Stomach smooth muscle (tissue), 2 donors: ENCODE data around the gene HSPB8.

ENCODE experiments used
- H3K27ac ChIP-seq: one replicate; pipeline ENCODE4 v1.7.0; 2013; ENCODE audit warnings: mild to moderate bottlenecking, low read length, inconsistent platforms
- H3K27me3 ChIP-seq, 2 donors: one replicate each; pipeline ENCODE4 v1.7.0; 2013; ENCODE audit warnings: low read length in 2 of 2; ENCODE audit not compliant: insufficient read depth in 2 of 2, control insufficient read depth in 1 of 2
- H3K36me3 ChIP-seq, 2 donors: one replicate each; pipeline ENCODE4 v1.7.0; 2013; ENCODE audit warnings: low read length in 2 of 2; ENCODE audit not compliant: control insufficient read depth in 2 of 2, insufficient read depth in 2 of 2
- H3K4me1 ChIP-seq: one replicate; pipeline ENCODE4 v1.7.0; 2013; ENCODE audit warnings: low read length; ENCODE audit not compliant: control insufficient read depth, insufficient read depth
- H3K4me3 ChIP-seq, 2 donors: one replicate each; pipeline ENCODE4 v1.7.0; 2013; ENCODE audit warnings: low read length in 2 of 2
- H3K9ac ChIP-seq, 2 donors: one replicate each; pipeline ENCODE4 v1.7.0; 2013; ENCODE audit warnings: low read length in 2 of 2, mild to moderate bottlenecking in 1 of 2
- H3K9me3 ChIP-seq, 2 donors: one replicate each; pipeline ENCODE4 v1.7.0; 2013; ENCODE audit warnings: low read length in 2 of 2; ENCODE audit not compliant: control insufficient read depth in 2 of 2
- donor health status: healthy.
- donor health status: Pancreatic carcinoma.

Gene HSPB8

GRCh38 chr12:119153477-119154434 lies 25.0 kb upstream of the HSPB8 start:
- no peaks in the 10 kb centered on the region for H3K36me3 ChIP-seq
- peaks cover 8% of the 10 kb centered on the region in 2 donors for H3K9me3 ChIP-seq
- H3K27me3 ChIP-seq = no peaks in the 10 kb centered on the region
- no peak overlapping the region for H3K27ac ChIP-seq
- H3K4me3 ChIP-seq = no peak overlapping the region
- H3K4me1 ChIP-seq = peaks cover 5% of the 10 kb centered on the region
- H3K9ac ChIP-seq = no peak overlapping the region

GRCh38 chr12:119154435-119154818 lies 24.3 kb upstream of the HSPB8 start:
- Histone ChIP-seq H3K4me1 (peaks cover 5% of the 10 kb centered on the region), H3K4me3 (no peak overlapping the region), H3K27ac (no peak overlapping the region), H3K36me3 (no peaks in the 10 kb centered on the region), H3K9me3 (peaks cover 8% of the 10 kb centered on the region in 2 donors), H3K9ac (no peak overlapping the region), H3K27me3 (no peaks in the 10 kb centered on the region)

GRCh38 chr12:119156401-119157044 lies 22.2 kb upstream of the HSPB8 start:
- Histone ChIP-seq H3K9ac (no peak overlapping the region), H3K9me3 (peaks cover 2 to 5% of the 10 kb centered on the region in 2 donors), H3K4me3 (no peak overlapping the region), H3K4me1 (peaks cover 5% of the 10 kb centered on the region), H3K27ac (no peak overlapping the region), H3K36me3 (no peaks in the 10 kb centered on the region), H3K27me3 (no peaks in the 10 kb centered on the region)

GRCh38 chr12:119157528-119157927 lies 21.2 kb upstream of the HSPB8 start:
- Histone ChIP-seq H3K36me3 (no peaks in the 10 kb centered on the region), H3K27me3 (no peaks in the 10 kb centered on the region), H3K9ac (no peak overlapping the region), H3K4me3 (no peak overlapping the region), H3K27ac (no peak overlapping the region), H3K9me3 (no peaks in the 10 kb centered on the region), H3K4me1 (peaks cover 5% of the 10 kb centered on the region)

- H3K4me3 ChIP-seq = no peak overlapping the region
- no peak overlapping the region for H3K9ac ChIP-seq
- no peaks in the 10 kb centered on the region for H3K36me3 ChIP-seq
- no peak overlapping the region for H3K27ac ChIP-seq
- H3K4me1 ChIP-seq = peaks cover 5% of the 10 kb centered on the region
- H3K9me3 ChIP-seq = no peaks in the 10 kb centered on the region
- H3K27me3 ChIP-seq = no peaks in the 10 kb centered on the region
These were observed 20.8 kb upstream of the HSPB8 start for GRCh38 chr12:119157978-119158377.

GRCh38 chr12:119158402-119158801 lies 20.3 kb upstream of the HSPB8 start:
- Histone ChIP-seq H3K27me3 (no peaks in the 10 kb centered on the region), H3K4me3 (no peak overlapping the region), H3K9me3 (no peaks in the 10 kb centered on the region), H3K27ac (no peak overlapping the region), H3K9ac (no peak overlapping the region), H3K4me1 (peaks cover 5% of the 10 kb centered on the region), H3K36me3 (no peaks in the 10 kb centered on the region)

GRCh38 chr12:119159844-119160243 lies 18.9 kb upstream of the HSPB8 start:
- Histone ChIP-seq H3K4me3 (no peak overlapping the region), H3K27me3 (no peaks in the 10 kb centered on the region), H3K36me3 (no peaks in the 10 kb centered on the region), H3K27ac (no peak overlapping the region), H3K9ac (no peak overlapping the region), H3K9me3 (no peaks in the 10 kb centered on the region), H3K4me1 (peaks cover 5% of the 10 kb centered on the region)

- no peak overlapping the region for H3K27ac ChIP-seq
These were observed 10.8 kb upstream of the HSPB8 start for GRCh38 chr12:119167902-119168301.

GRCh38 chr12:119168721-119169120 lies 10.0 kb upstream of the HSPB8 start:
- H3K27me3 ChIP-seq = no peaks in the 10 kb centered on the region
- no peaks in the 10 kb centered on the region for H3K4me1 ChIP-seq
- no peak overlapping the region for H3K4me3 ChIP-seq
- H3K9ac ChIP-seq = no peak overlapping the region
- H3K9me3 ChIP-seq = no peaks in the 10 kb centered on the region
- H3K27ac ChIP-seq = no peak overlapping the region
- no peaks in the 10 kb centered on the region for H3K36me3 ChIP-seq

More at GRCh38 chr12:119167902-119168301, 10.8 kb upstream of the HSPB8 start:
- H3K4me1 ChIP-seq = no peaks in the 10 kb centered on the region
- no peaks in the 10 kb centered on the region for H3K27me3 ChIP-seq
- H3K9ac ChIP-seq = no peak overlapping the region
- H3K9me3 ChIP-seq = no peaks in the 10 kb centered on the region
- H3K4me3 ChIP-seq = no peak overlapping the region
- H3K36me3 ChIP-seq = no peaks in the 10 kb centered on the region

- no peaks in the 10 kb centered on the region for H3K36me3 ChIP-seq
These were observed 9.6 kb upstream of the HSPB8 start for GRCh38 chr12:119169150-119169549.

GRCh38 chr12:119171291-119171690 lies 7.4 kb upstream of the HSPB8 start:
- H3K27ac ChIP-seq = no peak overlapping the region
- no peaks in the 10 kb centered on the region for H3K9me3 ChIP-seq
- no peak overlapping the region for H3K4me3 ChIP-seq
- no peak overlapping the region for H3K9ac ChIP-seq
- no peaks in the 10 kb centered on the region for H3K27me3 ChIP-seq
- H3K36me3 ChIP-seq = no peaks in the 10 kb centered on the region
- peaks cover 2% of the 10 kb centered on the region for H3K4me1 ChIP-seq

More at GRCh38 chr12:119169150-119169549, 9.6 kb upstream of the HSPB8 start:
- no peak overlapping the region for H3K27ac ChIP-seq
- H3K4me1 ChIP-seq = no peaks in the 10 kb centered on the region
- no peak overlapping the region for H3K9ac ChIP-seq
- no peak overlapping the region for H3K4me3 ChIP-seq
- no peaks in the 10 kb centered on the region for H3K9me3 ChIP-seq
- no peaks in the 10 kb centered on the region for H3K27me3 ChIP-seq
